Neural progenitor cell (in vitro differentiated cells): ENCODE measurements around the gene TARDBP. TPM values are rescaled to one million over a fixed set of nuclear protein-coding genes. Genes with fewer than 3 reads are reported as not detected.

Experiments
- DNase-seq: peaks from one replicate; pipeline ENCODE4 v3.0.0-alpha.2; 2016; ENCODE audit warnings: low spot score
- H2AFZ ChIP-seq: fragments of 200-600 bp; sonication (generic); replicated peaks from 2 replicates; pipeline ENCODE4 v1.6.1; 2016; ENCODE audit warnings: antibody characterized with exemption
- H3F3A ChIP-seq: fragments of 200-600 bp; sonication (generic); 2 replicates; pipeline ENCODE4 v1.6.1; 2016; ENCODE audit warnings: antibody characterized with exemption, low read depth
- H3K27ac ChIP-seq: fragments of 200-600 bp; sonication (generic); 2 replicates; pipeline ENCODE4 v1.5.1; 2016; ENCODE audit warnings: mild to moderate bottlenecking
- H3K27me3 ChIP-seq: fragments of 200-600 bp; sonication (generic); 2 replicates; pipeline ENCODE4 v1.6.1; 2016; ENCODE audit warnings: mild to moderate bottlenecking, moderate library complexity
- H3K36me3 ChIP-seq: fragments of 200-600 bp; sonication (generic); 2 replicates; pipeline ENCODE4 v1.5.1; 2016
- H3K4me1 ChIP-seq: fragments of 200-600 bp; sonication (generic); 2 replicates; pipeline ENCODE4 v1.6.1; 2016; ENCODE audit warnings: mixed run types
- H3K4me2 ChIP-seq: fragments of 200-600 bp; sonication (generic); 2 replicates; pipeline ENCODE4 v1.6.1; 2016
- H3K4me3 ChIP-seq: fragments of 200-600 bp; sonication (generic); 2 replicates; pipeline ENCODE4 v1.5.1; 2016
- H3K79me2 ChIP-seq: fragments of 200-600 bp; sonication (generic); 2 replicates; pipeline ENCODE4 v1.6.1; 2016; ENCODE audit warnings: low read depth
- H3K9ac ChIP-seq: fragments of 200-600 bp; sonication (generic); 2 replicates; pipeline ENCODE4 v1.6.1; 2016
- H3K9me3 ChIP-seq: fragments of 200-600 bp; sonication (generic); 2 replicates; pipeline ENCODE4 v1.5.1; 2016; ENCODE audit warnings: low read depth
- H4K20me1 ChIP-seq: fragments of 200-600 bp; sonication (generic); 2 replicates; pipeline ENCODE4 v1.6.1; 2016; ENCODE audit warnings: low read depth
- H3K27ac Mint-ChIP-seq: 3 replicates; pipeline ENCODE4 v1.8.0; 2021; ENCODE audit warnings: mixed read lengths
- H3K27me3 Mint-ChIP-seq: 2 replicates; pipeline ENCODE4 v1.8.0; 2022; ENCODE audit warnings: low read depth, mild to moderate bottlenecking, inconsistent platforms, moderate library complexity, mixed read lengths; ENCODE audit not compliant: insufficient read depth
- H3K36me3 Mint-ChIP-seq: 3 replicates; pipeline ENCODE4 v1.8.0; 2021; ENCODE audit warnings: mixed read lengths
- H3K4me1 Mint-ChIP-seq: 3 replicates; pipeline ENCODE4 v1.8.0; 2021; ENCODE audit warnings: mixed read lengths
- H3K4me3 Mint-ChIP-seq: 3 replicates; pipeline ENCODE4 v1.8.0; 2021; ENCODE audit warnings: mild to moderate bottlenecking, moderate library complexity, mixed read lengths
- H3K9me3 Mint-ChIP-seq: 3 replicates; pipeline ENCODE4 v1.8.0; 2020; ENCODE audit warnings: mixed read lengths
- CTCF ChIP-seq: fragments of 200-600 bp; sonication (generic); IDR thresholded peaks from 2 replicates; pipeline ENCODE4 v1.5.1; 2017; ENCODE audit warnings: antibody characterized with exemption, mild to moderate bottlenecking
- EZH2 ChIP-seq: fragments of 200-600 bp; sonication (generic); IDR thresholded peaks from 2 replicates; pipeline ENCODE4 v1.6.1; 2017; ENCODE audit warnings: antibody characterized with exemption, mild to moderate bottlenecking, moderate library complexity
- EZH2phosphoT487 ChIP-seq: fragments of 200-600 bp; sonication (generic); IDR thresholded peaks from 2 replicates; pipeline ENCODE4 v1.6.1; 2017; ENCODE audit warnings: antibody characterized with exemption
- total RNA-seq: library from RNA; depleted of rRNA; stranded (reverse); fragments of >200 nt; gene quantifications from 2 replicates; pipeline ENCODE4 v1.2.3, GENCODE V29; 2015; ENCODE audit warnings: low replicate concordance

Gene TARDBP
- total RNA-seq, 1 donor from 2014 or later: 202 TPM

- no peak overlapping the region for H3K4me3 ChIP-seq
- H4K20me1 ChIP-seq: peaks cover 27% of the 10 kb centered on the region
- no peak overlapping the region for H3K4me2 ChIP-seq
- H3K27me3 ChIP-seq: no peaks in the 10 kb centered on the region
- Mint-ChIP-seq H3K36me3 (no peaks in the 10 kb centered on the region), H3K4me3 (peak overlapping the region; percentile 31), H3K4me1 (peaks cover 18% of the 10 kb centered on the region), H3K9me3 (no peaks in the 10 kb centered on the region), H3K27me3 (no peaks in the 10 kb centered on the region), H3K27ac (peak overlapping the region; percentile 78)
- H3K9ac ChIP-seq: no peak overlapping the region
- H3K27ac ChIP-seq: no peak overlapping the region
- no peaks in the 10 kb centered on the region for H3K36me3 ChIP-seq
- TF ChIP-seq CTCF (no peak), EZH2phosphoT487 (no peak), EZH2 (no peak)
- peaks cover 14% of the 10 kb centered on the region for H3F3A ChIP-seq
- H3K4me1 ChIP-seq: peaks cover 16% of the 10 kb centered on the region
- H3K9me3 ChIP-seq: no peaks in the 10 kb centered on the region
- no peak for DNase-seq
- H3K79me2 ChIP-seq: no peaks in the 10 kb centered on the region
- H2AFZ ChIP-seq: no peak overlapping the region
These were observed 39.5 kb downstream of the TARDBP start for GRCh38 chr1:11051781-11052511.

- Histone ChIP-seq H2AFZ (no peak overlapping the region), H4K20me1 (peaks cover 30% of the 10 kb centered on the region), H3K27ac (no peak overlapping the region), H3K9ac (no peak overlapping the region), H3K36me3 (no peaks in the 10 kb centered on the region), H3K27me3 (no peaks in the 10 kb centered on the region), H3K4me1 (peaks cover 16% of the 10 kb centered on the region), H3F3A (peaks cover 14% of the 10 kb centered on the region), H3K9me3 (no peaks in the 10 kb centered on the region), H3K4me2 (no peak overlapping the region), H3K4me3 (no peak overlapping the region), H3K79me2 (peaks cover 6% of the 10 kb centered on the region)
- Mint-ChIP-seq H3K4me1 (peaks cover 18% of the 10 kb centered on the region), H3K9me3 (no peaks in the 10 kb centered on the region), H3K27me3 (no peaks in the 10 kb centered on the region), H3K27ac (no peak overlapping the region), H3K36me3 (peaks cover 3% of the 10 kb centered on the region), H3K4me3 (no peak overlapping the region)
- TF ChIP-seq EZH2 (no peak), EZH2phosphoT487 (no peak), CTCF (no peak)
- no peak for DNase-seq
These were observed 40.6 kb downstream of the TARDBP start for GRCh38 chr1:11052839-11053757.

- H3K27ac ChIP-seq: no peak overlapping the region
- Mint-ChIP-seq H3K27me3 (no peaks in the 10 kb centered on the region), H3K4me1 (peaks cover 20% of the 10 kb centered on the region), H3K27ac (no peak overlapping the region), H3K4me3 (no peak overlapping the region), H3K9me3 (no peaks in the 10 kb centered on the region), H3K36me3 (peaks cover 3% of the 10 kb centered on the region)
- no peak overlapping the region for H2AFZ ChIP-seq
- peaks cover 14% of the 10 kb centered on the region for H3F3A ChIP-seq
- H3K4me1 ChIP-seq: peaks cover 17% of the 10 kb centered on the region
- H3K9ac ChIP-seq: no peak overlapping the region
- H3K36me3 ChIP-seq: no peaks in the 10 kb centered on the region
- TF ChIP-seq CTCF: no peak
- TF ChIP-seq EZH2phosphoT487: no peak
- no peak for TF ChIP-seq EZH2
- no peak overlapping the region for H3K4me2 ChIP-seq
- H3K27me3 ChIP-seq: no peaks in the 10 kb centered on the region
- DNase-seq: peak; percentile 79
- peaks cover 36% of the 10 kb centered on the region for H4K20me1 ChIP-seq
- H3K4me3 ChIP-seq: no peak overlapping the region
- peaks cover 11% of the 10 kb centered on the region for H3K79me2 ChIP-seq
- no peaks in the 10 kb centered on the region for H3K9me3 ChIP-seq
These were observed 41.3 kb downstream of the TARDBP start for GRCh38 chr1:11053758-11054137.
